Endothelial cell (in vitro differentiated cells): ENCODE data around the gene BABAM2. TPM values are rescaled to one million over a fixed set of nuclear protein-coding genes. Genes with fewer than 3 reads are reported as not detected.

Experiments used
- DNase-seq: peaks from one replicate; pipeline ENCODE4 v3.0.0; 2021; ENCODE audit warnings: low spot score
- H3K27ac Mint-ChIP-seq: one replicate; pipeline ENCODE4 v1.8.0; 2021; ENCODE audit warnings: mixed read lengths, inconsistent platforms; ENCODE audit not compliant: unreplicated experiment
- H3K27me3 Mint-ChIP-seq: one replicate; pipeline ENCODE4 v1.8.0; 2021; ENCODE audit warnings: mild to moderate bottlenecking, moderate library complexity, mixed read lengths, inconsistent platforms; ENCODE audit not compliant: unreplicated experiment
- H3K36me3 Mint-ChIP-seq: one replicate; pipeline ENCODE4 v1.8.0; 2021; ENCODE audit warnings: mild to moderate bottlenecking, low read depth, mixed read lengths, inconsistent platforms; ENCODE audit not compliant: unreplicated experiment
- H3K4me1 Mint-ChIP-seq: one replicate; pipeline ENCODE4 v1.8.0; 2021; ENCODE audit warnings: mild to moderate bottlenecking, mixed read lengths, inconsistent platforms; ENCODE audit not compliant: unreplicated experiment
- H3K4me3 Mint-ChIP-seq: one replicate; pipeline ENCODE4 v1.8.0; 2021; ENCODE audit warnings: mild to moderate bottlenecking, mixed read lengths, inconsistent platforms; ENCODE audit not compliant: unreplicated experiment
- H3K9me3 Mint-ChIP-seq: one replicate; pipeline ENCODE4 v1.8.0; 2021; ENCODE audit warnings: mixed read lengths, inconsistent platforms; ENCODE audit not compliant: unreplicated experiment
- CTCF ChIP-seq: fragments of 200-600 bp; sonication (generic); IDR thresholded peaks from one replicate; pipeline ENCODE4 v1.5.0; 2021; ENCODE audit warnings: antibody characterized with exemption; ENCODE audit not compliant: unreplicated experiment
- total RNA-seq: library from RNA; stranded (reverse); fragmentation: NEBNext Ultra II Directional; extraction: Animal tissue kit (Norgen Biotek cat#: 25700); gene quantifications from one replicate; pipeline ENCODE4 v1.2.1, GENCODE V29; 2021; ENCODE audit not compliant: unreplicated experiment

BABAM2 gene
- total RNA-seq, 1 donor from 2014 or later: 40.2 TPM

GRCh38 chr2:28202719-28203118 lies 312.2 kb downstream of the BABAM2 start:
- peaks cover 2% of the 10 kb centered on the region for H3K27me3 Mint-ChIP-seq
- no peak for TF ChIP-seq CTCF
- DNase-seq: no peak
- H3K36me3 Mint-ChIP-seq: no peaks in the 10 kb centered on the region
- H3K4me3 Mint-ChIP-seq: no peak overlapping the region
- peaks cover 19% of the 10 kb centered on the region for H3K4me1 Mint-ChIP-seq
- H3K27ac Mint-ChIP-seq: no peak overlapping the region
- H3K9me3 Mint-ChIP-seq: no peaks in the 10 kb centered on the region

- H3K4me3 Mint-ChIP-seq: no peak overlapping the region
- H3K27ac Mint-ChIP-seq: no peak overlapping the region
- H3K4me1 Mint-ChIP-seq: peaks cover 44% of the 10 kb centered on the region
- no peaks in the 10 kb centered on the region for H3K36me3 Mint-ChIP-seq
- H3K9me3 Mint-ChIP-seq: no peaks in the 10 kb centered on the region
- no peak for DNase-seq
- no peak for TF ChIP-seq CTCF
- peaks cover 1% of the 10 kb centered on the region for H3K27me3 Mint-ChIP-seq
Observed at GRCh38 chr2:28206762-28207161, 316.2 kb downstream of the BABAM2 start.

- TF ChIP-seq CTCF: no peak
- H3K9me3 Mint-ChIP-seq: no peaks in the 10 kb centered on the region
- no peak for DNase-seq
- H3K27me3 Mint-ChIP-seq: peaks cover 1% of the 10 kb centered on the region
- peaks cover 35% of the 10 kb centered on the region for H3K4me1 Mint-ChIP-seq
- no peak overlapping the region for H3K4me3 Mint-ChIP-seq
- H3K27ac Mint-ChIP-seq: peak overlapping the region; percentile 94
- no peaks in the 10 kb centered on the region for H3K36me3 Mint-ChIP-seq
Observed at GRCh38 chr2:28209261-28209691, 318.7 kb downstream of the BABAM2 start.

DNA sequence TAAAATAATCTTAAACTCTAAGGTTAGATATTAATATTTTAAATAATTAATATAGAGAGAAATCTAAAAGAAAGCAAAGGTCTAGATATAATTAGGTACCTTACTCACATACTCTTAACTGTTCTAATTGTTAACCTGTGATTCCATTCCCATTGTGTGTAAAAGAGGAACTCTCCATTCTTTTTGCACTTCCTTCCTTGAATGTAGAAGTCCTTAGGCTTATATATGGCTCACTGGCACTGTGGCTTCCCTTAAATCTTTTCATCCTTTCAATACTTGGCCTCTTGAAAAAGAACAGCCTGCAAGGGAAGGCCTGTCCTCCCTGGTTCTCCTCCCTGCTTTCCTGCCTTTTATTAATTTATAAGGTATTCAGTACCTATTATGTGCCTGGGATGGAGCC lies 319.3 kb downstream of the BABAM2 start:
- Mint-ChIP-seq H3K9me3 (no peaks in the 10 kb centered on the region), H3K36me3 (no peaks in the 10 kb centered on the region), H3K27ac (peak overlapping the region; percentile 84), H3K27me3 (peaks cover 1% of the 10 kb centered on the region), H3K4me3 (no peak overlapping the region), H3K4me1 (peaks cover 35% of the 10 kb centered on the region)
- no peak for DNase-seq
- no peak for TF ChIP-seq CTCF

DNA sequence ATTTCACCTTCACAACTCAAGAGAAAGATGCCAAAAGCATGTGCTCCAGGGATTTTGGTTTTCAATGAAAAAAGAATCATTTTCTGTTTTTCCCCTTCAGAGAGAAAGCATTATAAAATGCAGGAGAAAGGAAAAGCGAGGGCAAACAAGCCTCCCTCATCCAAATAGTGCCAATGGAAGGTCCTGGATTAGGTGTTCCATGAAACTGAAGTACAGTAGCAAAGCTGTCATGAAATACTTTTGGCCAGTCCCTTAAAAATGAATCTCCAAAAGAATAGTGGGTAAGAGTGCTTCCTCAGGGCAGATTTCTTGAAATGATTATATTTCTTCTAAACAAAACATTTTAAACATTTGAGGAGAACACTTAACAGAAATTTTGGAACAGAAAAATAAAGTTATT lies 320.0 kb downstream of the BABAM2 start:
- H3K4me3 Mint-ChIP-seq: no peak overlapping the region

More for the DNA sequence above, 320.0 kb downstream of the BABAM2 start:
- H3K27ac Mint-ChIP-seq: peak overlapping the region; percentile 84
- H3K27me3 Mint-ChIP-seq: peaks cover 1% of the 10 kb centered on the region
- no peaks in the 10 kb centered on the region for H3K36me3 Mint-ChIP-seq
- DNase-seq: no peak
- peaks cover 35% of the 10 kb centered on the region for H3K4me1 Mint-ChIP-seq
- H3K9me3 Mint-ChIP-seq: no peaks in the 10 kb centered on the region
- no peak for TF ChIP-seq CTCF
